GM12873 (cell line): Measurements from ENCODE around the gene TMEM221.

Experiments
- CTCF ChIP-seq: IDR thresholded peaks from 2 replicates; pipeline ENCODE4 v1.5.1; 2012; ENCODE audit warnings: low read depth, mild to moderate bottlenecking, moderate library complexity, low read length, control low read depth; ENCODE audit not compliant: insufficient read depth; ENCODE audit errors: missing control alignments

The TMEM221 gene

GRCh38 chr19:17450264-17451075 lies 2.0 kb upstream of the TMEM221 start:
- no peak for TF ChIP-seq CTCF

- no peak for TF ChIP-seq CTCF
Observed at GRCh38 chr19:17447704-17448130, 751 bp downstream of the TMEM221 start.

GRCh38 chr19:17445526-17446165 lies 2.8 kb downstream of the TMEM221 start:
- no peak for TF ChIP-seq CTCF

- peak; percentile 74 for TF ChIP-seq CTCF
Observed at GRCh38 chr19:17441241-17442021, 7.0 kb downstream of the TMEM221 start.

- no peak for TF ChIP-seq CTCF
Observed at GRCh38 chr19:17436874-17437267, 11.6 kb downstream of the TMEM221 start.

- TF ChIP-seq CTCF: no peak
Observed at GRCh38 chr19:17436094-17436873, 12.2 kb downstream of the TMEM221 start.

- TF ChIP-seq CTCF: no peak
Observed at GRCh38 chr19:17435218-17435617, 13.2 kb downstream of the TMEM221 start.
